GM21786 (cell line): ENCODE measurements around the gene TOP2A.
A peak's percentile ranks its signal among the peaks of the same experiment; 100 is the strongest.
"Not testable (repeated sequence)": the region's sequence is repeated elsewhere in the genome, so short reads cannot be mapped to it uniquely, and the experiment has no call there.

Experiments
- ATAC-seq: cut with Tn5 transposase; IDR thresholded peaks from one replicate; pipeline ENCODE4 v1.9.1; 2021; ENCODE audit not compliant: unreplicated experiment

TOP2A gene

DNA sequence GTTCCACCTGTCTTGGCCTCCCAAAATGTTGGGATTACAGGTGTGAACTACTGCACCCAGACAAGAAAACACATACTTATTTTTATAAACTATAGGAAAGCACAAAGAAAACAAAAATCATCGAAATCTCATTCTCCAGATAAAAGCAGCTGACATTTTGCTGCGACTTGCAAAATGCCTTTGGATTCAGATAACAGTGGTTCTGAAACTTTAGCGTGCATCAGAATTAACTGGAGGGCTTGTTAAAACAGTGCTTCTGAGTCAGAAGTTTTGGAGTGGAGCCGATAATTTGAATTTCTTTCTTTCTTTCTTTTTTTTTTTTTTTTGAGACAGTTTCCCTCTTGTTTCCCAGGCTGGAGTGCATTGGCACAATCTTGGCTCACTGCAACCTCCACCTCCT, 35.4 kb downstream of the TOP2A start:
- no peak for ATAC-seq

DNA sequence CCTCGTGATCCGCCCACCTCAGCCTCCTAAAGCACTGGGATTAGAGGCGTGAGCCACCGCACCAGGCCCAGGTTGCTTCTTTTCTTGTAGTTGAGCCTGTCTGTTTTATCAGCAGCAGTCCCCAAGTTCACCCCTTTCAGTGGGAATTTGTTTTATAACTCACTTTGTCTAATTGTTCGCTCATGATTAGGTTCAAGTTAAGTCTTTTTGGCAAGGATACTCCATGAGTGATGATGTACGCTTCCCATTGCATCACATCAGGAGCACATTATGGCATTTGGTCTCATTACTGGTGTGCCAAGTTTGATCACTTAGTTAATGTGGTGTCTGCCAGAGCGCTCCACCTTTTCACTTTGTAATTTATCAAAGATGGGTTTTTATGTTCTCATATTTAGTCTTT, 38.7 kb downstream of the TOP2A start:
- ATAC-seq = no peak

DNA sequence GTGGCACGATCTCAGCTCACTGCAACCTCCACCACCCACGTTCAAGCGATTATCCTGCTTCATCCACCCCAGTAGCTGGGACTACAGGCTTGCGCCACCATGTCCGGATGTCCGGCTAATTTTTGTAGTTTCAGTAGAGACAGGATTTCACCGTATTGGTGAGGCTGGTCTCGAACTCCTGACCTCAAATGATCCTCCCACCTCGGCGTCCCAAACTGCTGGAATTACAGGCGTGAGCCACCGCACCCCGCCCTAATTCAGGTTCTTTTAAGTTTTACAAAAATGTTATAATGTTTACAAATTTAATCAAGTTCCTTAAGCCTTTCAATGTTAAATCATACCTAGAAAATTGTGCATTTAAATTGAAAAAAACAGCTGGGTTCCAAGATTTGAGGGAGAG, 39.9 kb downstream of the TOP2A start:
- no peak for ATAC-seq

DNA sequence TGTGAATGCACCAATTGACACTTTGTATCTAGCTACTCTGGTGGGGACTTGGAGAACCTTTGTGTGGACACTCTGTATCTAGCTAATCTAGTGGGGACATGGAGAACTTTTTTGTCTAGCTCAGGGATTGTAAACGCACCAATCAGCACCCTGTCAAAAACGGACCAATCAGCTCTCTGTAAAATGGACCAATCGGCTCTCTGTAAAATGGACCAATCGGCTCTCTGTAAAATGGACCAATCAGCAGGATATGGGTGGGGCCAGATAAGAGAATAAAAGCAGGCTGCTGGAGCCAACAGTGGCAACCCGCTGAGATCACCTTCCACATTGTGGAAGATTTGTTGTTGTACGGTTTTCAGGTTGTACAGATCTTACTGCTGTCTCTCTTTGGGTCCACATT, 41.2 kb downstream of the TOP2A start:
- not testable (repeated sequence) for ATAC-seq

DNA sequence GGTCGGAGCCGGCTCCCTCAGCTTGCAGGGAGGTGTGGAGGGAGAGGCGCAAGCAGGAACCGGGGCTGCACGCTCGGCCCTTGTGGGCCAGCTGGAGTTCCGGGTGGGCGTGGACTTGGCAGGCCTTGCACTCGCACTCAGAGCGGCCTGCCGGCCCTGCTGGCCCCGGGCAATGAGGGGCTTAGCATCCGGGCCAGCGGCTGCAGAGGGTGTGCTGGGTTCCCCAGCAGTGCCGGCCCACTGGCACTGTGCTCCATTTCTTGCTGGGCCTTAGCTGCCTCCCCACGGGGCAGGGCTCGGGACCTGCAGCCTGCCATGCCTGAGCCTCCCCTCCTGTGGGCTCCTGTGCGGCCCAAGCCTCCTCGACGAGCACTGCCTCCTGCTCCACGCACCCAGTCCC, 41.9 kb downstream of the TOP2A start:
- ATAC-seq = not testable (repeated sequence)

DNA sequence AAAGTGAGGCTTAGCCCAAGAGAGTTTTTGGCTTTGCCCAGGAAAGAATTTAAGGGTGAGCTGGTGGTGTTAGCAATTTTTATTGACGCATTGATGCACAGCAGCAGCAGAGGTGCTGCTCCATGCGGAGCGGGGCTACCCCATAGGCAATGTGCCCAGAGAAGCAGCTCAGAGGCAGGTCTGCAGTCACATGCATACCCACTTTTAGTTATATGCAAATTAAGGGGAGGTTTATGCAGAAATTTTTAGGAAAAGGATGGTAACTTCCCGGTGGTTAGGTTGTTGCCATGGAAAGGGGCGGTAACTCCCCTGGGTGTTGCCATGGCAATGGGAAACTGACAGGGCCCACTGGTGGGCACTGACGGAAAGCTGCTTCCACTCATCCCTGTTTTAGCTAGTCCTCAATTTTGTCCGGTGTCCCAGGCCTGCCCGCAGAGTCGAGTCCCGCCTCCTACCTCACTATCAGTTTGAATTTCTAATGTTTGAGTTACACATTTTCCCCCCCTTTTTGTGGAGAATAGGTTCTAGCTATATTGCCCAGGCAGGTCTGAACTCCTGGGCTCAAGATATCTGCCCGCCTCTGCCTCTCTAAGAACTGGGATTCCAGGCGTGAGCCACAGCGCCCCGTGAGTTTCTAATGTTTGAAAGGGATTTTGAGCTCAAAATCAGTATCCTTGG, 42.7 kb downstream of the TOP2A start:
- no peak for ATAC-seq

DNA sequence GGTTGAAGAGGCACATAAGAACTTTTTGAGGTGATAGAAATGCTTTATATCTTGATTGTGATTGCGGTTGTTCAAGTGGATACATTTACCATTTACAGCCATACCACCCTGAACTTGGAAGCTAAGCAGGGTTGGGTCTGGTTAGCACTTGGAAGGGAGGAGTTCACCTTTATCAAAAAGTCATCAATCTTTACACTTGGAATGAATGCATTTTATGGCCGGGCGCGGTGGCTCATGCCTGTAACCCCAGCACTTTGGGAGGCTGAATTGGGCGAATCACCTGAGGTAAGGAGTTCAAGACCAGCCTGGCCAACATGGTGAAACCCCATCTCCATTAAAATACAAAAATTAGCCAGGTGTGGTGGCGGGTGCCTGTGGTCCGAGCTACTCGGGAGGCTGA, 43.7 kb downstream of the TOP2A start:
- no peak for ATAC-seq

DNA sequence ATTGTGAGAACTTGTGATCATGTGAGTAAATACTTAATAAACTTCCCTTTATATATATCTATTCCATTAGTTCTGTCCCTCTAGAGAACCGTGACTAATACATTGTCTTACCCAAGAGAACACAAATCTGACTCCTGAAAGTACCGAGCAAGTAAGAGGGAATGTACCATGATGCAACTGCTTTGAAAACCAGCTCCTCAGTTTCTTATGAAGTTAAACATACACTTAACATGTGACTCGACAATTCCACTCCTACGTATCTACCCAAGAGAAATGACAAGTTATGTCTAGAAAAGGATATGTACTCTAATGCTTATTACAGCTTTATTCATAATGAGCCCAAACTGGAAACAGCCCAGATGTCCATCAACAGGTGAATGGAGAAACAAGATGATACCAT, 44.4 kb downstream of the TOP2A start:
- no peak for ATAC-seq

DNA sequence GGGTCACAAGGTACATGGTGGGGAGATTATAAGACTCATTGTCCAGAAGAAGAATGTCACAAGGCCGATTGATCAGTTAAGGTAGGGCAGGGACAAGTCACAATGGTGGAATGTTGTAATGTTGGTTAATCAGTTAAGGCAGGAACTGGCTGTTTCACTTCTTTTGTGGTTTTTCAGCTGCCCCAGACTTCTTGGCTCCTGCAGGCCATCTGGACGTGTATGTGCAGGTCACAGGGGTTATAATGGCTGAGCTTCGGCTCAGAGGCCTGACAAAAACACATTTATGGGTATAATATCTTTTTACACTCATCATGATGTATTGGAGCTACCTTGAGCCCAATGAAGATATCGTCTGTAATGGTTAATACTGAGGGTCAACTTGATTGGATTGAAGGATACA, 45.1 kb downstream of the TOP2A start:
- ATAC-seq = not testable (repeated sequence)

DNA sequence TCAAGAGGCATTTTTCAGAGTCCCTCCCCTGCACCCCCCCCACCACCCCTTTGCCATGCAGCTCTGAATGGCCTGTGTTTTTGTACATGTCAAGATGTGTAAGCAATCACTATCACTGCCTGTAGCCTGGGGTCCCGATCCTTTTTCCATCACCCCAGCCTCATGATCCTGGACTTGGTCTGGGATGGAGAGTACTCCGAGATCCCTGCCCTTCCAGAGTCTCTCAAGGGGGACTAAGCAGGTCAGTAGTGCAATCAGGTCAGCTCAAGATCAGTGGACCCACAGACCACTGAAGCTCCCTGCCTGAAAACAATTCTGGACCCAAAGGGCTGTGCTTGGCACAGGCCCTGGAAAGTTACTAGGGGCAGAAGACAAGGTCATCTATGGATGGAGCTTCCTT, 45.7 kb downstream of the TOP2A start:
- no peak for ATAC-seq

DNA sequence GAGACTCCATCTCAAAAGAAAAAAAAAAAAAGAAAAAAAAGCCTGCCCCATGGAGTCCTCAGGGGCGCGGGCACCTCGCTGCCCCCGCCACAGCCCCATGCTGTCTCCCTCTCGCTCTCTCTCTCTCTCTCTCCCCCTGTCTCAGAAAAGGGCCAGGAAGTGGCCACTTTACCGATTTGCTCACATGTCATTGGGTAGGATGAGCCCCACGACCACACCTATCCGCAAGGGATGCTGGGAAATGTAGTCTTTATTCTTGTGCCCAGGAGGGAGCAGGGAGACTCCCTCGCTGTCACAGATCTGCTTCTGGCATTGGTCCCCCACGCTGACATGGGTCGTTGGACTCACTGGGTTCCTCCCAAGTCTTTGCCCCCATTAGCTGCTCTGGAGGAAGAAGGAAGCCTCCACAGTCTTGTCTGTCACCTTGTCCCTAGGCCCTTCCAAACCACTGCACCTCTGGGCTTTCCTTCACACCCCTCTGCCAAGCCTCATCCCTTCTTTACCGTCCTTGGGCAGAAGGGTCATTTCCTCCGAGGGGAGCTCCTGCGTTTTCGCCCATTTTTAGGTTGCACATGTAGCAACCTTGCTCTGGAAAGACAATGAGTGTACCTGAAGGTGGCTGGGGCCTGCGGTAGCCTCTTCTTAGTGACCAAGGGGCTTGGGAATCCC, 46.3 kb downstream of the TOP2A start:
- ATAC-seq = no peak

DNA sequence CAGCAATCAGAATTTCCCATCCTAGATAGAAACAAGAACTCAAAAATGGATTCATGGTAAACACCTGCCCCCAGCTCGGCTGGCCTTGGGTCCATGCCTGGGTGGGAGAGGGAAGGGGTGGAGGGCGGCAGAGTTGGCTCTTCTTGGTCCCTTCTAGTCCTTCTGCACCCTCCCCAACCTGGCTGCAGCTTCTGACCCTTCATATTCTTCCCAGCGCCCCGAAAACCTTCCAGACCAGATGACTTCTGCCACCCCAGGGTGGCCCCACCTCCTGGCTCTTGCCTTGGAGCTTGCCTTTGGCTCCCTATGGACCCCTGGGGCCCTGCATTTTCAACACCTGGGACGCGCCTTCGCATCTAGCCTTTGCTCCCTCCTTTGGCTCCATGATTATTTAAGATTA, 47.8 kb downstream of the TOP2A start:
- no peak for ATAC-seq

DNA sequence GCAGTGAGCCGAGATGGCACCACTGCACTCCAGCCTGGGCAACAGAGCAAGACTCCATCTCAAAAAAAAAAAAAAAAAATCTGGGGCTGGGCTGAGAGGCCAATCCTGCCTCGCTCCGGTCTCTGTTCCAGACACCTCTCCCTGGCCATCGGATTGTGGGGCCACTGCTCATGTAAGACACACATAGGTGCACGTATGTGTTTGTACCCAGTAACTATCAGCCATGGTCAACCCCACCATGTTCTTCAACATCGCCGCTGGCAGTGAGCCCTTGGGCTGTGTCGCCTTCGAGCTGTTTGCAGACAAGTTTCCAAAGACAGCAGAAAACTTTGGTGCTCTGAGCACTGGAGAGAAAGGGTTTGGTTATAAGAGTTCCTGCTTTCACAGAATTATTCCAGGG, 50.0 kb downstream of the TOP2A start:
- ATAC-seq = not testable (repeated sequence)

DNA sequence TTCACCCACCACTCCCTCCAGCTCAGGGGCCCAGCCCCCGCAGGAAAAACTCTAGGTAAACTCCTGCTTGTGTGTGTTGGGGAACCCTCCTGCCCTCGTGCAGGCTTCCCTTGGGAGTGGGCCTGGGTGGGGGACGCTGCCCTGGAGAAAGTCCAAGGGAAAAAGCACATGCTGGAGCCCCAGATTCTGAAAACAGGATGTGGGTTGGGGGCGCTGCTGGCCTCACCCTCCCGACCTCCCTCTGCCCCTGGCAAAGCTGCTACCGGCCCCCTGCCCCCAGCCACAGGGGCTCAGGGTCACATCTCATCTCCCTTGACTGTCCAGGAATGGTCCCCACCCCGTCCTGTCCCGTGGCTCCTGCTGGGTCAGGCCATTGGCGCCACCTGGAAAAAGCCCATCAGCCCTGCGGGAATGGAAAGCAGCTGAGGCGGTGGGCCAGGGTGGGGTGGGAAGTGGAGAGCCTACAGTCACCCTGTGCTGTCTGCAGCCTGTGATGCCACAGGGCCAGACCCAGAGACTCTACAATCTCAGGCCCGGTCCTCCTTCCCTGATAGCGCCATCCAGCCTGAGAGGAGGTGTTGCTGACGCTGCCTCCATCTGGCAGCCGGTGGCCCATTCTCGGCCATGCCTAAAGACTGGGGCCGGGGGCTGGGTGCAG, 50.7 kb downstream of the TOP2A start:
- no peak for ATAC-seq

DNA sequence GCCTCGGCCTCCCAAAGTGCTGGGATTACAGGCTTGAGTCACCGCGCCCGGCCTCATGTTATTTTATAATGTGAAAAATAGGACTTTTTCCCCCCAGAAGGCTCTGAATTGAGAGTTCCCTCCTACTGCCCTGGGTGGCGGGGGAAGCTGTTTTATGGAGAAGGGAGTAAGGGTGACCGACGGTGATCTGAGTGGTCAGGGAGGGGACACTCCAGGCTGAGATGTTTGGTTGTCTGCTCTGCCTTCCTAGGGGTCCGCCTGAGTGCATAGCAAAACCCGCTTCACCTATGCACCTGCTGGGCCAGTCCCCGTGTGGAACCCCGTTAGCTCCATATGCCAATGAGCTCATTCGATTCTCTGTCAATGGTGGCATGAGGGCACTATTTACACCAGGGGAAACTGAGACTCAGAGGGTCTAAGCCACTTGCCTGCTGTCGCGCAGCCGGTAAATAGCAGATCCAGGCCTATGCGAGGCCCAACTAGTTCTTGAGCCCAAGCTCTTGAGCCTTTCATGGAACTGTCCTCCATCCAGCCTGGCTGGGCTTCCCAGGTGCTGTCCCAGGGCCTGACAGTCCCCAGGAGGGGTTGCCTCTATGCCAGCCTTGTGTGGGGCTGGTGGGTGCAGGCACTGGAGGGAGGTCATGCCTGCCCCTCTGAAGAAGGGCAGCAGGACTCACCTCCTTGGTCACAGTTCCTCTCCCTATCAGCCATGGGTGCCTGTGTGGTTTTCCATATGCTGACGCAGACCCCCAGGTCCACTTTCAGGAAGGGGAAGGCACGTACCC, 51.4 kb downstream of the TOP2A start:
- ATAC-seq = no peak

DNA sequence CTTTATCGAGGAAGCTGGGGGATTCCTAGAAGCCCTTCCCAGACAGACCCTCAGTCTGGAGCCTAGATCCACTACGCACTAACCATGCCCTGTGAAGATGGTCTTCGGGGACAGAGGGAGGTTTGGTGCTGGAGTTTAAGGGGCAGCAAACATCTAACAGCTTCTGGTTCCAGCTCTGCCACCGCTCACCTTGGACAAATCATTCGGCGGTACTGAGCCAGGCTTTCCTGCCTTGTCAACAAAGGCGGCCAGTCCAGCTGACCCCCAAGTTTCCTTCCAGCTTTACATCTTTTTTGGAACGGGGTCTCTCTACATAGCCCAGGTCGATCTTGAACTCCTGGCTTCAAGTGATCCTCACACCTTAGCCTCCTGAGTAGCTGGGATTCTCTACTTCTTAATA, 52.8 kb downstream of the TOP2A start:
- ATAC-seq = no peak

DNA sequence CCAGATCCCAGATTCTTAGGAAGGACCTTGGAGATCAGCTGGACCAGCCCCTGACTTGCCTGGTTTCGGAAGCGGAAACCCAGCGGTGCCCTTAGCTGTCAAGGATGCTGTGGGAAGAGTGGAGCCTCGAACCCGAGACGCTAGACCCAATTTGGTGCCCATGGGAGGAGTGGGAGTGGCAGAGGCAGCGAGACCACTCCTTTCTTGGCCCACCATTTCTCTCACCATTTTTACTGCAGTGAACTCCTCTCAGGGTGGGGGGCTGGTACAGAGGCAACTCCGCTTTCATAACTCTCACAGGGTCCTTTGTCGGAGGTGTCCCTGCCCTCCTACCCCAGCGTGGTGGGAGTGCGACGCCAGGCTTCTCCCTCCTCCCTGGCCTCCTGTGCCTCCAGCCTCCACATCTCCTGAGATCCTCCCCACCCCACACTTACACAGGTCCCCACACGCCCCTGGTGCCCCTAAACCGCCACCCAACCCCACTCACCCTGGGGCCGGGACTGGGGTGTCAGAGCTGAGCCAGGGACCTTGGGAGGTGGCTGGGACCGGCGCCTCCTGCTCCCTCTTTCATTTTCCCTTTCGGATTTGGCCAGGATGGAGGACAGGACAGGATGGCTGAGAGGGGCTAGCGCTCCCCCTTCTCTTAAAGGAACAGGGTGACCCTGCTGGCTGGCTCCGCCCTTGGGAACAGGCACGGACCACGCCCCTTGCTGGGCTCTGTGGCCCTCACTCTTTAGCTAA, 53.4 kb downstream of the TOP2A start, which contains the start of gene GJD3:
Gene GJD3, minus strand, starts transcription at position 617 of the 741 bp plus-strand sequence. CDS start 922 bp downstream, outside the sequence.
- ATAC-seq = no peak

DNA sequence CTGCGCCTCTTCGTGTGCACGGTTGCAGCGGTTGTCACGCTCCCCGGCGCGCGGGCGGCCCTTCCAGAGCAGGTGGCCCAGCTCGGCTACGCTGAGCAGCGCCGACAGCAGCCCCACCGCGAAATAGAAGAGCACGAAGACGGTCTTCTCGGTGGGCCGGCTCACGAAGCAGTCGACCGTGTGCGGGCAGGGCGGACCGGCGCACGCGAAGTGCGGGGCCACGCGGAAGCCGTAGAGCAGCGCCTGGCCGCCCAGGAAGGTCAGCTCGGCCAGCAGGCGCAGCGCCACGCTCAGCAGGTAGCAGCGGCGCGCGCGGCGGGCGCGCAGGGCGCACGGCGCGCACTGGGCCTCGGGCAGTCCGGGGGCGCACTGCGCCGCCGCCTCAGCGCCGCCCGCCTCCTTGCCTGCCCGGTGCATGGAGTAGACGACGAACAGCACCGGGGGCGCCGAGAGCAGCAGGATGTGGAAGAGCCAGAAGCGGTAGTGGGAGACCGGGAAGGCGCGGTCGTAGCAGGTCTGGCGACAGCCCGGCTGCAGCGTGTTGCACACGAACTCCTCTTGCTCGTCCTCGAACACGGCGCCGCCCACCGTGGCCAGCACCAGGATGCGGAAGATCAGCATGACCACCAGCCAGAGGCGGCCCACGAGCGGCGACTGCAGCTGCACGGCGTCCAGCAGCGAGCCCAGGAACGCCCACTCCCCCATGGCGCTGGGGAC, 54.4 kb downstream of the TOP2A start:
- peak; percentile 11 for ATAC-seq

DNA sequence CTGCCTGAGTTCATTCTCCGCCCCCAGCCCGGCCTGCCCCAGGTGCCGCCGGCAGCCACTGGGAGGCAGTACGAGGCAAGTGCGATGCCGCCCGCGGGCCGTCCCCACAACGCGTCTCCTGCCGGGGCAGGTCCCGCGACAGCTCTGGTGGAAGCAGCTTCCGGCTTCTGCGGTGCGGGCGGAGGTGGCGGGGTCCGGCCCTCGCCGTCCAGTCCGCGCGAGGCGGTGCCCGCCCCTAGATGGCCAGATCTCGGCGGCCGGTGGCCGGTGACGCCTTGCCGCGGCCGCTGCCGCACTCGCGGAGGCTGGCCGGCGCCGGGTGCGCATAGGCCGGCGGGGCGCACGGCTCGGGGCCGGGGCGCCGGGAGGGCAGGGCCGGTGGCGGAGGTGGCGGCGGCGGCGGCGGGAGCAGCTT, 55.0 kb downstream of the TOP2A start:
- peak; percentile 66 for ATAC-seq
